HFFc6 (cell line): Measurements from ENCODE around the gene LRIG1. TPM values are rescaled to one million over a fixed set of nuclear protein-coding genes. Genes with fewer than 3 reads are reported as not detected.

Experiments used
- DNase-seq: peaks from one replicate; pipeline ENCODE4 v3.0.0-alpha.2; 2018
- H3K27ac Mint-ChIP-seq: 2 replicates; pipeline ENCODE4 v1.8.0; 2020; ENCODE audit warnings: mild to moderate bottlenecking, mixed read lengths
- H3K27me3 Mint-ChIP-seq: 2 replicates; pipeline ENCODE4 v1.8.0; 2021; ENCODE audit warnings: mild to moderate bottlenecking, moderate library complexity, mixed read lengths; ENCODE audit not compliant: insufficient read depth
- H3K36me3 Mint-ChIP-seq: 2 replicates; pipeline ENCODE4 v1.8.0; 2021; ENCODE audit warnings: low read depth, mixed read lengths
- H3K4me1 Mint-ChIP-seq: 2 replicates; pipeline ENCODE4 v1.8.0; 2020; ENCODE audit warnings: low read depth, mixed read lengths
- H3K4me3 Mint-ChIP-seq: 2 replicates; pipeline ENCODE4 v1.8.0; 2020; ENCODE audit warnings: mild to moderate bottlenecking, moderate library complexity, mixed read lengths
- H3K9me3 Mint-ChIP-seq: 2 replicates; pipeline ENCODE4 v1.8.0; 2020; ENCODE audit warnings: mild to moderate bottlenecking, mixed read lengths
- CTCF ChIP-seq: fragments of 200-600 bp; sonication (generic); IDR thresholded peaks from 2 replicates; pipeline ENCODE4 v1.5.0; 2021; ENCODE audit warnings: antibody characterized with exemption, mild to moderate bottlenecking
- total RNA-seq, 6 experiments: library from RNA; stranded (reverse); fragmentation: NEBNext Ultra II Directional; extraction: Animal tissue kit (Norgen Biotek cat#: 25700); gene quantifications; 2 replicates in 1 of 6; 3 replicates in 5 of 6; pipeline ENCODE4 v1.2.3, GENCODE V29; 2021

Gene LRIG1
- total RNA-seq, 6 experiments from 2014 or later = 1.7 to 2.7 (median 2.2) TPM

- no peak for TF ChIP-seq CTCF
- Mint-ChIP-seq H3K4me3 (no peak overlapping the region), H3K27me3 (peaks cover 7% of the 10 kb centered on the region), H3K4me1 (no peaks in the 10 kb centered on the region), H3K9me3 (no peaks in the 10 kb centered on the region), H3K36me3 (no peaks in the 10 kb centered on the region), H3K27ac (no peak overlapping the region)
- no peak for DNase-seq
These were observed 30.4 kb upstream of the LRIG1 start for GRCh38 chr3:66531256-66531655.

GRCh38 chr3:66527246-66527645 lies 26.4 kb upstream of the LRIG1 start:
- Mint-ChIP-seq H3K9me3 (no peaks in the 10 kb centered on the region), H3K27ac (no peak overlapping the region), H3K27me3 (peaks cover 13% of the 10 kb centered on the region), H3K4me3 (no peak overlapping the region), H3K4me1 (no peaks in the 10 kb centered on the region), H3K36me3 (no peaks in the 10 kb centered on the region)
- no peak for TF ChIP-seq CTCF
- DNase-seq = no peak

- H3K4me3 Mint-ChIP-seq = no peak overlapping the region
- no peak overlapping the region for H3K27ac Mint-ChIP-seq
- no peak for DNase-seq
- H3K36me3 Mint-ChIP-seq = no peaks in the 10 kb centered on the region
- no peaks in the 10 kb centered on the region for H3K9me3 Mint-ChIP-seq
- H3K27me3 Mint-ChIP-seq = peaks cover 15% of the 10 kb centered on the region
- TF ChIP-seq CTCF = no peak
- no peaks in the 10 kb centered on the region for H3K4me1 Mint-ChIP-seq
These were observed 24.9 kb upstream of the LRIG1 start for GRCh38 chr3:66525771-66526170.

- H3K36me3 Mint-ChIP-seq = no peaks in the 10 kb centered on the region
- no peak overlapping the region for H3K4me3 Mint-ChIP-seq
- H3K27ac Mint-ChIP-seq = no peak overlapping the region
- H3K4me1 Mint-ChIP-seq = no peaks in the 10 kb centered on the region
- no peak for DNase-seq
- no peak for TF ChIP-seq CTCF
- no peaks in the 10 kb centered on the region for H3K9me3 Mint-ChIP-seq
- H3K27me3 Mint-ChIP-seq = peaks cover 21% of the 10 kb centered on the region
These were observed 19.9 kb upstream of the LRIG1 start for GRCh38 chr3:66520724-66521123.

GRCh38 chr3:66518644-66519043 lies 17.8 kb upstream of the LRIG1 start:
- Mint-ChIP-seq H3K4me3 (no peak overlapping the region), H3K27me3 (peaks cover 15% of the 10 kb centered on the region), H3K9me3 (no peaks in the 10 kb centered on the region), H3K4me1 (no peaks in the 10 kb centered on the region), H3K27ac (no peak overlapping the region), H3K36me3 (no peaks in the 10 kb centered on the region)
- DNase-seq = no peak
- TF ChIP-seq CTCF = no peak

GRCh38 chr3:66518126-66518525 lies 17.3 kb upstream of the LRIG1 start:
- no peak for DNase-seq
- no peak for TF ChIP-seq CTCF
- Mint-ChIP-seq H3K36me3 (no peaks in the 10 kb centered on the region), H3K27me3 (peaks cover 15% of the 10 kb centered on the region), H3K9me3 (no peaks in the 10 kb centered on the region), H3K27ac (no peak overlapping the region), H3K4me3 (no peak overlapping the region), H3K4me1 (no peaks in the 10 kb centered on the region)
